ENCODE measurements around the gene NEDD8. TPM values are rescaled to one million over a fixed set of nuclear protein-coding genes. Genes with fewer than 3 reads are reported as not detected.
"Not testable (repeated sequence)": the region's sequence is repeated elsewhere in the genome, so short reads cannot be mapped to it uniquely, and the experiment has no call there.

The NEDD8 gene
- total RNA-seq, 6 experiments from 2014 or later = 60.0 to 72.9 (median 68.7) TPM

- ATAC-seq (no peak), DNase-seq (no peak)
- H3K4me1 ChIP-seq = peaks cover 0 to 5% (median 1%) of the 10 kb centered on the region in 4 donors
- peaks cover 0 to 6% (median 0%) of the 10 kb centered on the region in 4 donors for H3K36me3 ChIP-seq
- H3K27ac ChIP-seq = no peak overlapping the region
- no peak overlapping the region for H3K4me3 ChIP-seq
- no peaks in the 10 kb centered on the region for H3K27me3 ChIP-seq
- no peaks in the 10 kb centered on the region for H3K9me3 ChIP-seq
- intact Hi-C loops (cut with DNase I) = no loop called here
- WGBS (ENCODE audit: insufficient coverage, low coverage, low lambda C conversion rate, missing lambda C conversion rate) = 49% methylated on average over 3 of the region's 3 CpGs
- TF ChIP-seq POLR2A (IDR thresholded peaks at IDR 0.05) (no peak), CTCF (IDR thresholded peaks at IDR 0.05) (no peak)
Measured at GRCh38 chr14:24219521-24219920, 12.6 kb downstream of the NEDD8 start.

- H3K9me3 ChIP-seq = no peaks in the 10 kb centered on the region
- WGBS (ENCODE audit: insufficient coverage, low coverage, low lambda C conversion rate, missing lambda C conversion rate) = 88% methylated on average over 3 of the region's 4 CpGs
Measured at GRCh38 chr14:24219080-24219479, 13.1 kb downstream of the NEDD8 start.

GRCh38 chr14:24216876-24217275, 15.3 kb downstream of the NEDD8 start:
- H3K4me1 ChIP-seq; ATAC-seq; H3K27ac ChIP-seq; H3K27me3 ChIP-seq; H3K9me3 ChIP-seq; intact Hi-C loops (cut with DNase I); DNase-seq; H3K4me3 ChIP-seq; H3K36me3 ChIP-seq: not testable (repeated sequence)
- 100% methylated on average over 1 of the region's 1 CpG for WGBS (ENCODE audit: insufficient coverage, low coverage, low lambda C conversion rate, missing lambda C conversion rate)

More at GRCh38 chr14:24219080-24219479, 13.1 kb downstream of the NEDD8 start:
- intact Hi-C loops (cut with DNase I) = no loop called here
- ATAC-seq = no peak
- no peak overlapping the region for H3K27ac ChIP-seq
- TF ChIP-seq CTCF (IDR thresholded peaks at IDR 0.05) = no peak
- no peak for TF ChIP-seq POLR2A (IDR thresholded peaks at IDR 0.05)
- no peaks in the 10 kb centered on the region for H3K27me3 ChIP-seq
- H3K4me1 ChIP-seq = peaks cover 0 to 5% (median 1%) of the 10 kb centered on the region in 4 donors
- H3K4me3 ChIP-seq = no peak overlapping the region
- H3K36me3 ChIP-seq = peaks cover 0 to 6% (median 0%) of the 10 kb centered on the region in 4 donors
- no peak for DNase-seq

GRCh38 chr14:24216345-24216699, 15.8 kb downstream of the NEDD8 start:
- intact Hi-C loops (cut with DNase I) = no loop called here

More at GRCh38 chr14:24216345-24216699, 15.8 kb downstream of the NEDD8 start:
- Histone ChIP-seq H3K27me3 (no peaks in the 10 kb centered on the region), H3K36me3 (peaks cover 0 to 8% (median 0%) of the 10 kb centered on the region in 4 donors), H3K27ac (no peak overlapping the region), H3K4me3 (no peak overlapping the region), H3K4me1 (peaks cover 0 to 5% (median 1%) of the 10 kb centered on the region in 4 donors), H3K9me3 (no peaks in the 10 kb centered on the region)
- 79% methylated on average over 2 of the region's 2 CpGs for WGBS (ENCODE audit: insufficient coverage, low coverage, low lambda C conversion rate, missing lambda C conversion rate)
- TF ChIP-seq POLR2A (IDR thresholded peaks at IDR 0.05) = no peak
- no peak for TF ChIP-seq CTCF (IDR thresholded peaks at IDR 0.05)
- no peak for DNase-seq
- no peak for ATAC-seq

All from right lobe of liver (tissue), 6 donors.